Activated gamma-delta T cell treated with anti-CD3 and anti-CD28 coated beads, Interleukin-2, amount 50 U/mL, for 16 hours (primary cell): ENCODE results near the gene MYO7B.

Experiments
- DNase-seq: peaks from one replicate; pipeline ENCODE4 v3.0.0-alpha.2; 2020; ENCODE audit warnings: low read depth

MYO7B gene

GRCh38 chr2:127535422-127535901, at the start of gene MYO7B:
TSS of gene MYO7B (plus strand) at chr2:127535683. CDS start at chr2:127559723, 24,040 bp downstream.
- DNase-seq, result no peak

DNA sequence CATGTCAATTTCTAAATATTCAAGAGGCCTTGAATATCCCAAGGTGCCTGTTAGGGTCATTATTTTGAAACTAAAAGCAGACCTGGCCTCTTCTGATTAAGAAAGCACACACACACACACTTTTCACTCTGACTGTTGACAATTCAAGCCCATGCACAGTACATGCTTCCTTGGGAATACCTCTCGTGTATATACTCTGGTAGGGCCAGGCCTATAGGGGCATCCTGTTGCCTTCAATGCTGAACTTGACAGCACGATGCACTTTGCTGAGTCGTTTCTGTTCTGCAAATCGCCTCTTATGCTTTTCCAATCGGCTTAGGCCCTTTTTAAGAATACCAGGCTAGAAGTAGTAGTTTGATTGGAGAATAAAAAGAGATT, 49.8 kb upstream of the MYO7B start:
- no peak for DNase-seq

DNA sequence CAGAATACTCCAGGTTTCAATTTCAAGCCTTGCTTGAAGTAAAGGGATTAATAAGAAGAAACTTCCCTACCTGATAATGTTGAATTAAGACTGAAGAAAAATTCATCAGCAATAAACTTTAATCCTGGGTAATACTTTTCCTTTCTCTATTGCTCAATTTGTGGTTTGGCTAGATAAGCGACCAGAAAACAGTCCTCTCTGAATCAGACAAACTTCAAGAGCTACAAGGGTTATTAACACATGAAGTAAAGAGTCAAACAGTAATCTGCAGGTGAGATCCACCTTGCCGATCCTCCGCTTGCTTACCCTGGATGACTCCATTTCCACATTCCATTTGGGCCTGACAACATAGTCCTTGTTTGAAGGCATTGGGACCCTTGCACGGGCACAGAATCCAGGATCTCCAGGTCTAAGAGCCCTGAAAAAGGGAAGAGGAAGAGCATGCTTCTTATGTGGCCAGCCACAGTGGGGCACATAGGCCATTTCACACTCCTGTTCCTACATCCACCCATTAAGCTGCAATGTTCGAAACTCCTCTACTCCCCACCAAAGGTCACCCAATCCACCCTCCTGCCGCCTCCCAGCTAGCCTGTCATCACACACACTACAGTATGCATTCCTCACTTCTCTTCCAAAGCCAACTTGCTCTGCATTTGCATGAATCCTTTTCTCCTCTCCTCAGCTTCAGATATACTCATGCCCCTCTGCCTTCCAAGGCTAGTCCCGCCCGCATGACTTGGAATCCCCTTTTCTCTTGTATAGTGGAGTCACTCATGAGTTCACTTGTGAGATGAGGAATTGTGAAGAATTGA, 49.0 kb upstream of the MYO7B start:
- DNase-seq, result no peak

DNA sequence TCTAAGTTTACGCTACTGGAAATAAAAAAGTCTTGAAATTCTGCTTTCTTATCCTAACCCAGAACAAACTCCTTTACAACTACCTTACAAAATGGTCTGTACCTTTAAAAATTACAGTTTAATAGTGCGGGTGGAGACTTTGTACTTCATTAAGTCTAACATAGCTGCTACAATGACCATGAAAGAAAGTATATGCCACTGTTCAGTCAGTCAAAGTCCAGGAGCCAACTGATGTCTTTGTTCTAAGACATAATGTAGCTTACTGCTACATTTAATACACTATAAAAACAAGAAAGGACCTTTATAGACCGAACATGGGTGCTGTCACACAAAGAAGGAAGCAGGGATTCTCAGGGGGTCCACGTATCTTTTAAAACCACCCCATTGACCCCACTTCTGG, 45.2 kb upstream of the MYO7B start:
- DNase-seq, result no peak

DNA sequence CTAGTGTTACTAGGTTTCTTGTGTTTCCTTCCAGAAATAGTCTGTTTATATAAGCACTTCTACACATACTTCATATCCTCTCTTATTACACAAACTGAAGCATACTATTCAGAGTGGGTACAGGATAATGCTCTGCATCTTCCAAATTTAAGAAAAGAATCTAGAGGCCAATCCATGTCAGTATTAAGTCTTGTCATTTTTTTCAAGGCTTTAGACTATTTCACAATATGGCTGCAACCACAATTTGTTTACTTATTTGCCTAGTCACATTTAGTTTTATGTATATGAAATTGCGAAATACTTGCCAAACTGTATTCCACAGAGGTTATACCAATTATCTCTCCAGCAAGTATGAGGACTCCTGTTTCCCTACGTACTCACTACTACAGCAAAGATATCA, 37.1 kb upstream of the MYO7B start:
- no peak for DNase-seq

- DNase-seq, result no peak
Observed at GRCh38 chr2:127503491-127503890, 32.0 kb upstream of the MYO7B start.

DNA sequence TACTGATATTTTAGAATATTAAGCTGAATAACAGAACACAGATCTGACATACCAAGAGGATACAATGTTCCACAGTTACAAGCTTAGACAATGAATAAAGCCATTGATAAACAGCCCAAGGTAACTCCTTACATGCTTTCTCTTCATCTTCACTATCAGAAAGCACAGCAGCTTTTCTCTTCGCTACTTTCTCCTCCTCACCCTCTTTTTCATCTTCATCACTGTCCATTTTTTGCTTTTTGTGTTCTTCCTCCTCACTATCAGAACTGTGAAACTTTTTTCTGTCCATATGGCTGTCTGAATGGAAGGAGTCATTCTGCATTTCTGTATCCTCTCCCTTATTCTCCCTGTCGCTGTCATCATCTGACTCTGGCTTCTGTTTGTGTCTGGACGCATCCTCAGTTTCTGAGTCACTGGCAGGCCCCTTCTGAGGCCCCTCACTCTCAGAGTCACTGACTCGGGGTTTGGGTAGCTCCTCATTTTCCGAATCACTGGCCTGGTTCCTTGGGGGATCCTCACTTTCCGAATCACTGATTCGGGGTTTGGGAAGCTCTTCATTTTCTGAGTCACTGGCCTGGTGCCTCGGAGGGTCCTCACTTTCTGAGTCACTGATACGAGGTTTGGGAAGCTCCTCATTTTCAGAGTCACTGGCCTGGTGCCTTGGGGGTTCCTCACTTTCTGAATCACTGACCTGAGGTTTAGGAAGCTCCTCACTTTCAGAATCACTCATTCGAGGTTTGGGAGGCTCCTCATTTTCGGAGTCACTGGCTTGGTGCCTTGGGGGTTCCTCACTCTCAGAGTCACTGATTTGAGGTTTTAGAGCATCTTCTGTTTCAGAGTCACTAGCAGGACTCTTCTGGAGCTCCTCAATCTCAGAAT, 30.7 kb upstream of the MYO7B start:
- DNase-seq, result no peak

DNA sequence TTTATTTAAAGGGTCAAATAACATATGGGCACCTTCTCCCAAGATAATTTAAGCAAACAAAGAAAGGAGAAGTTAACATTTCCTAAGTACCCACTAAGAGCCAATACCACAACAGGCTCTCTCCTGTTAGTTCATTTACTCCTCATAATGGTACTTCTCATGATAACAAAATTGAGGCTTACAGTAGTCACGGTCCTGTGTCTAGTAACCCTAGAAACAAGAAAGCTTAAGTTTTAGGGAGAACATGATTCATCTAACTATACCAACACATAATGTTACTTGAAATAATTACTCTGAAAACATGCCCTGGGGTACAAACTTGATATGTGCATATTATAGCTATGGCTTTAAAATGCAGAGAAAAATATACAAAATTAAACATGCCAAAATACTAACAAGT, 29.0 kb upstream of the MYO7B start:
- DNase-seq, result no peak

- DNase-seq, result no peak
Observed at GRCh38 chr2:127508023-127508630, 27.4 kb upstream of the MYO7B start.

GRCh38 chr2:127508631-127509034, 26.9 kb upstream of the MYO7B start:
- DNase-seq, result no peak

DNA sequence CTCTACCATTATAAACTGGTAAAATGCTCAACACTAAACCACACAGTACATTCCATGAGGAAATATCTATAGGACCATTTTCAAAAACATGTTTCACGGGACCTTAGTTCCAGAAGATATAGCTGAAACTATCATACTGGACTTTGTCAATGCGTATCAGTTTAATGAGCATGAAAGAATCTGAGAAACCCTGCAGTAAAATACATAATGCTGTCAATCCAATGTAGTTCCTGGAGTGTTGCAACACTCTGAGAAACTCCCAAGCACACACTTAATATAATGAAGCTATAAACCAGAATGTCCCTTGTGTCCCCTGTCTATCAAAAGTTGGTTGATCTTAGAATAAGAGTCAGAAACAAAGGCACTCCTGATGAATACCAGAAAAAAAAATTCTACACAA, 25.4 kb upstream of the MYO7B start:
- no peak for DNase-seq

GRCh38 chr2:127511090-127511695, 24.3 kb upstream of the MYO7B start:
- no peak for DNase-seq

DNA sequence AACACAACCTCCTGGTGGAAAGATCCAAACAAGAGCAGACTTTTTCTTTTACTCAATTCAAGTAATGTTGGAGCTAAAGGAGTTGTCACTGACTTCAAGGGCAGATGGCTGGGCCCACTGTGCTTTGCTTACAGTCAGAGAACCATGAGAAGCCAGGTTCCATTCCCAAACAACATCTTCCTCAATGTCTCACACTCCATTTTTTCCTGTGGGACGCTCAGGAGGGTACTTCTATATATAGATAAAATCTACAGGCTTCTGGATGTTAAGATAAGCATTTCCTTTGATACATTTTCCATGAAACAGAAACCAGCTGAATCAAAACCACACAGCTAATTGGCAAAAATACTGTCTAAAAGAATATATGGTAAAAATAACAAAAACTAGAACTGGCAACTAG, 23.6 kb upstream of the MYO7B start:
- DNase-seq, result no peak

- DNase-seq, result no peak
Observed at GRCh38 chr2:127512362-127512761, 23.1 kb upstream of the MYO7B start.

DNA sequence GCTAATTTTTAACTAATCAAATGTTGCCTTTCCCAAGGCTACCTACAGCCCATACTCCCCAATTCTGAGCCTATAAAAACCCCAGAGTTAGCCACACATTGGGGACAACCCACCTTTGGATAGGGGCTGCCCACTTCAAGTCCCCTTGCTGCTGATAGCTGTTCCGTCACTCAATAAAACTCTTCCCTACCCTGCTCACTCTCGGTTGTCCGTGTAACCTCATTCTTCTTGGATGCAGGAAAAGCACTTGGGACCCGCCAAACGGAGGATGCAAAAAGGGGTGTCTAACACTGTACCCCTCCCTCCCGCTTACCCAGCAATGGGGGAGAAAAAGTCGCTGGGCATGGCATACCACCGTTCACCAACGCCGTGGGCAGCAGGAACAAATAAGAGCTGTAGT, 21.4 kb upstream of the MYO7B start:
- DNase-seq, result no peak

DNA sequence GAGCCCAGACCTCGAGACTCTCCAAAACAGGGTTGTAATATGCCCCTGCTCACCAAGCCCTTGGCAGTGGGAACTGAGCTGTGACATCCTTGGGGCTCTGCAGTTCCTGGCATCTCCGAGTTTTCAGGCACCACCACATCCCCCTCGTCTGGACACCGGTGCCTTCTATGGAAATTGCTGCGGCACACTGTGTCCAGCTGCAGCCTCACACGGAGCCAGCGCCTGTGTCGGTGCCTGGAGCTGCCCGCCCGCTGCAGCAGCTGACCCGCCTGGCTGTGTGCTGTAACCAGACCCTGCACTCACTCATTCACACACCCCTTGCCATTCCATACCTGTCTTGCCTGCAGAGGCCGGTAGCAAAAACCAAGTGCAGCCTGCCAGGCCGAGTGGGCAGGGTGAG, 21.0 kb upstream of the MYO7B start:
- DNase-seq, result no peak

GRCh38 chr2:127515383-127515915, 20.0 kb upstream of the MYO7B start:
- DNase-seq, result no peak

GRCh38 chr2:127516041-127516762, 19.3 kb upstream of the MYO7B start:
- no peak for DNase-seq

DNA sequence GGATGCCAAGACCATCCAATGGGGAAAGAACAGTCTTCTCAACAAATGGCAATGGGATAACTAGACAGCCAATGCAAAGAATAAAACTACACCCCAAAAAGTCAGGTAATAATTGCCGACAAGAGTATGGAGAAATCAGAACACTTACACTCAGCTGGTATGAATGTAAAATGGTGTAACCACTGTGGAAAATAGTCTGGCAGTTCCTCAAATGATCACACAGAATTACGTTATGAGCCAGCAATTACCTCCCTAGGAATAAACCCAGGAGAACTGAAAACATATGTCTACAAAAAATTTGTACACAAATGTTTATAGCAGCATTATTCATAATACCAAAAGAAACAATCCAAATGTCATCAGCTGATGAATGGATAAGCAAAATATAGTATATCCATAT, 18.0 kb upstream of the MYO7B start:
- no peak for DNase-seq

- no peak for DNase-seq
Observed at GRCh38 chr2:127520424-127520823, 15.1 kb upstream of the MYO7B start.

DNA sequence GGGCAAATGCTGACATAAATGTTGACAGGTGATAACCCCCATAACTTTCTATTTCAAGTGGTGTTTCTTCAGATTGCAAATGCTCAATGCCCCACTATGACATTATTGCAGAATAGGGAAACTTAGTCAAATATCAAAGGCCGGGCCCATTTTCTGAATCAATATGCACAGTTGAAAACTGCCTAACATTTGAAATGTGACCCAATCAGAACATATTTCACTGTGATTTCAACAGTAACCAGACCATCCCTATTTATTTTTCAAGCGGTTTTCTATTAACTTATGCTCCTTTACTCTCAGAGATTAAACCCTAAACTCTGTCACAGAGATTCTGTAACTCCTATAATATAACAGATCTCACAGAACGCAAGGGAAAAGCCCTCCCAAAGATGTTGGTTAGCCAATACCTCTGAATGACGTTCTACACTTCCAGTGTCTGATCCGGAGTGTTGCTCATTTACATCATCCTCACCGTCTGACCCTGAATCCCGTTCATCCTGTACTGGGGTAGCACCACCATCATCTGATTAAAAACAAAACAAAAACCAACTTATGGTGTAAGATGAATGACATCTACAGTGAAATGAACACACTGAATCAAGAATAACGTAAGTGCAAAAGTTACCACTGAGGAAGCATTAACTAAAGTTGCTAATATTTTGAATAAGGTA, 12.1 kb upstream of the MYO7B start:
- DNase-seq, result no peak
